Right ventricle myocardium superior (tissue), 1 donor: Measurements from ENCODE around the gene CUL4B. TPM values are rescaled to one million over a fixed set of nuclear protein-coding genes. Genes with fewer than 3 reads are reported as not detected.
"Not testable (repeated sequence)": the region's sequence is repeated elsewhere in the genome, so short reads cannot be mapped to it uniquely, and the experiment has no call there.

Experiments used
- ATAC-seq: fragments of 200-7000 bp; cut with Tn5 transposase; one replicate; pipeline ENCODE4 v1.9.1; 2020; ENCODE audit warnings: mild to moderate bottlenecking; ENCODE audit not compliant: poor library complexity
- DNase-seq: peaks from one replicate; pipeline ENCODE4 v3.0.0-alpha.2; 2020
- intact Hi-C: fragments of 100-400 bp; cut with DNase I; formaldehyde crosslinking; loops from one replicate; pipeline ENCODE4 v1.11.2; 2022
- long read RNA-seq: library from polyadenylated mRNA; unstranded; transcript quantifications from one replicate; pipeline ENCODE4 v2.0.0, GENCODE V29; 2021
- total RNA-seq: library from RNA; stranded (reverse); fragmentation: NEBNext Ultra II Directional; extraction: Animal tissue kit (Norgen Biotek cat#: 25700); gene quantifications from one replicate; pipeline ENCODE4 v1.2.1, GENCODE V29; 2021
- donor health status: DM: no; HTN: yes; CAD: no; lungs with severe emphysema.

The CUL4B gene
- total RNA-seq: 17.9 TPM
- long read RNA-seq, full-length matches to known transcripts: 14 of 18 reads
- long read RNA-seq, partial matches to known transcripts: 1 of 18 reads
- long read RNA-seq, other reads (novel, unspliced or antisense): 3 of 18 reads

DNA sequence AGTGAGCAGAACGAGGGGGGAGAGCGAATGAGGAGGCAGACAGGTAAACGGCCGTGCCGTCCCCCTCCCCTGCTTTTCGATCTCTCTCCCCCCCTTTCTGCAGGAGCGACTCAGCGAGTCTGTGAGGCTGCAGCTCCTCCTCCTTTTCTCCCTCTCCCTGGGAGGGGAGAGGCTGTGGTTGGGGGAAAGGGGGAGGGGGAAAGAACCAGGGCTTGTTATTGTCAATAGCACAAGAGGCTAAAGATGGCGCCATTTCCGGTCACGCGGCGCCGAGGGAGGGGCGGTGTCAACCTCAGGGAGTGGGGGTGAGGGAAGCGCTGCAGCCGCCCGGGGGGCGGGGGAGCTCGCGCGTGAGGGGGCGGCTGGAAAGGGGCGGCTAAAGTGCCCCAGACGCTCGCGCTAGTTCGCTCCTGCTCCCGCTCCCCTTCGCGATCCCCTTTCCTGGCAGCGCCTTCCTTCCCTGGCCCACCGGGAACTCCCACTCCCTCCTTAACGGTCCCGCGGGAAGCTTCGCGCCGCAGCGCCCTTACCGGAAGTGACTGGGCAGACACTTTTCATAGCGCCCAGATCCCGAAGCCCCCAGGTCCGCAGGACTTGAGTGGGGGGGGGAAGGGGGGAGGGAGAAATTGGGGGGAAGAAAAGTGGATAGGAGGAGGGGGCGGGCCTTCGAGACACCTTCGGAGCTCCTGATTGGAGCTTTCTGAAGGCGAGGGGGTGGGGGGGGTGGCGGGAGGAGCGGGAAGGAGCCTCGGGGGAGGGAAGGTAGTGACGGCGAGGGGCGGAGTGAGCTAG, at the start of gene CUL4B:
TSS of gene CUL4B (minus strand) at position 121 of the 792 bp plus-strand sequence. CDS start 324 bp downstream, outside the sequence.
- DNase-seq (peak; percentile 95), ATAC-seq (peak; percentile 96)
- intact Hi-C loops: loop anchor here (5.0 kb wide), 1 partner anchor 41 kb away; the partner anchor contains the start of gene MCTS1

DNA sequence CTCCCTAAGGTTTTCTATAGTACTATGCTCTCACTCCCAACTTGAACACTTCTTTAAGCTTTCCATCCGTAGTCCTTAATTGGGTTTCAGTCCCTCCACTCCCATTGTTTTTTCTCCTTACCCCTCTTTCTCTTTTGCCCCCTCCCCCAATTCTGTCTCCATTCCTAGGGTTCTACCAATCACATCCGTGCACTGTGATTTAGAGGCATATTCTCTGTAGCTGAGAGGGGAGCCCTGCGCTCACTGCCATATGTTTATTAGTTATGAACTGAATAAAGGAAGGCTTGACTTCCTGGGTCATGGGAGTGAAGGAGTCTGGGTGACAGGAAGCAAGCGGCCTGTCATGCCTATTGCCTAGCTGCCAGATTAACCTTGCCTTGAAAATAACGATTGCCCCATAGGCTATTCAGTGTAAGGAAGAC, 43.6 kb upstream of the CUL4B start:
- DNase-seq: no peak
- intact Hi-C loops: loop anchor here (5.0 kb wide), 1 partner anchor 42 kb away; the partner anchor contains the start of gene CUL4B
- peak; percentile 77 for ATAC-seq

DNA sequence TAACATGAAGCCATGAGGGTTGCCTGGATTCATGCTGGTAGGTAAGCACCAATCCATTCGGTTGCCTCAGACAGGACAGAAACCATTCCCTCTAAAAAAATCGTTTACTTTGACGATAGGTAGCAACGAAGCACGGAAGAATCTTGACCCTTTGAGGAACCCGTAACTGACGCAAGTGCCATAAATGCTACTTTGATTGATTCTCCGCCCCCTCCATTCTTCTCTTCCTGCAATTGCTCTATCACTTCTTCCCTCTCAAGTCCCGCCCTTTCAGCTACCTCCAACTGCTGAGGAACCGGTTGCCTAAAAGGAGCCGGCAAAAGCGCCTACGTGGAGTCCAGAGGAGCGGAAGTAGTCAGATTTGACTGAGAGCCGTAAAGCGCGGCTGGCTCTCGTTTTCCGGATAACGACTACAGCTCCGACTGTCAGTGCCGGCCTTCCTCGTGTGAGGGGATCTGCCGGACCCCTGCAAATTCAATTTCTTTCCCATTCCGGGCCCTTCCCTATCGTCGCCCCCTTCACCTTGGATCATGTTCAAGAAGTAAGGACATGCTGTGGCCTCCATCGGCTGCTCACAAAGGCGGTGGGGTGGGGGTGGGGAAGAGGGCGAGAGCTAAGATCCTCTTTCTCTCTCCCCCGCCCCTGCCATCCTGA, 43.1 kb upstream of the CUL4B start, which contains the start of gene MCTS1:
TSS of gene MCTS1 (plus strand) at position 395 of the 654 bp plus-strand sequence. CDS start at position 531, 136 bp downstream.
- DNase-seq: peak; percentile 86
- ATAC-seq: peak; percentile 98
- intact Hi-C loops: loop anchor here (5.0 kb wide), 1 partner anchor 42 kb away; the partner anchor contains the start of gene CUL4B

DNA sequence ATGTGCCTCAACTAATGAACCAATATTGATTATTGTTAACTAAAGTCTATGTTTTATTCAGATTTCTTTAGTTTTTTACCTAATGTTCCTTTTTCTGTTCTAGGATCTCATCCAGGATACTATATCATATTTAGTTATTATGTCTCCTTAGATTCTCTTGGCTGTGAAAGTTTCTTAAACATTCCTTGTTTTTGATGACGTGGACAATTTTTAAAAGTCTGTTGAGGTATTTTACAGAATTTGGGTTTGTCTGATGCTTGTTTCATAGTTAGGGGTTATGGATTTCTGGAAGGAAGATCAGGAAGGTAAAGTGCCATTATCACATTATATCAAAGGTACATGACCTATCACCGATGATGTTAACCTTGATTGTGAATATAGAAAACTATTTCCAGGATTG, 24.9 kb upstream of the CUL4B start:
- no peak for DNase-seq
- intact Hi-C loops: no loop called here
- ATAC-seq: no peak

DNA sequence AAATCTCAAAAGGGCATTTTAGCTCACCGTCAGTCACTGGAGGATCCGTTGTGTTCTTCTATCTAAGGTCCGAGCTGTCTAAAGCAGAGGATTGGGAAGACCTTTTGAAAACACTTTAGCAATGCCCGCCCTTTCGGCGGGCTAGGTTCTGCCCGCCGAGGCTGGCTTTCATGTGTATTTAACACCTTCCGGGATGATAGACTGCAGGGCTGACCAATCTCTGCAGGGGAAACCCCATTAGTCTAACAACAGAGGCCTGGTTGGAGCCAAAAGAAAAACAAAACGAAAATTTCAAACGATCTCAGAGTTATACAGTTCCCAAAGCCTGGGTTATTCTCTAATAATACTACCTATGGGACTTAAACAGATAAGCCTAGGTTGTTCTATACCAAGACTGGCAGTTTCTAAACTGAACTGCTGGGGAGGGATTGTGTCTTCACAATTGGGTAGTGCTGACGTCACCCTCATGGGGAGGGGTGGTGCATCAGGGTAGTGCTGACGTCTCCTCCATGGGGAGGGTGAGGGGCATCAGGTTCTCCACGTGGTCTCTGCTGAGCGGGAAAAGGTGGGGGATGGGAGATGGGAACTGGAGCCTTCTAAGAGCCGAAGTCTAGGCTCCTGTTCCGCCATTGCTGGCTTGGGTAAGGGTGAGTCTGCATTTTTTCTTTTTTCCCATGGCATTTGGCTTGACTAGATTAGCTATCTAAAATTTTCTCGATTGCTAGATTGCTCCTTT, 14.8 kb upstream of the CUL4B start:
- intact Hi-C loops: no loop called here
- ATAC-seq (no peak), DNase-seq (no peak)

DNA sequence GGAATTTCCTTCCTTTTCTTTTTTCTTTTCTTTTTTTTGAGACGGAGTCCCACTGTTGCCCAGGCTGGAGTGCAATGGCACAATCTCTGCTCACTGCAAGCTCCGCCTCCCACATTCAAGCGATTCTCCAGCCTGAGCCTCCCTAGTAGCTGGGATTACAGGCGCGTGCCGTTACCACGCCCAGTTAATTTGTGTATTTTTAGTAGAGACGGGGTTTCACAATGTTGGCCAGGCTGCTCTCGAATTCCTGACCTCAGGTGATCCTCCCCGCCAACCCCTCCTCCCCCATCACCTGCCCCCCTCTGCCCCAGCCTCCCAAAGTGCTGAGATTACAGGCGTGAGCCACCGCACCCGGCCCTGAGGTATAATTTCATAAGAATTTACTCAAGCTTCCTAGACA, 13.0 kb upstream of the CUL4B start:
- ATAC-seq, intact Hi-C loops, DNase-seq: not testable (repeated sequence)

DNA sequence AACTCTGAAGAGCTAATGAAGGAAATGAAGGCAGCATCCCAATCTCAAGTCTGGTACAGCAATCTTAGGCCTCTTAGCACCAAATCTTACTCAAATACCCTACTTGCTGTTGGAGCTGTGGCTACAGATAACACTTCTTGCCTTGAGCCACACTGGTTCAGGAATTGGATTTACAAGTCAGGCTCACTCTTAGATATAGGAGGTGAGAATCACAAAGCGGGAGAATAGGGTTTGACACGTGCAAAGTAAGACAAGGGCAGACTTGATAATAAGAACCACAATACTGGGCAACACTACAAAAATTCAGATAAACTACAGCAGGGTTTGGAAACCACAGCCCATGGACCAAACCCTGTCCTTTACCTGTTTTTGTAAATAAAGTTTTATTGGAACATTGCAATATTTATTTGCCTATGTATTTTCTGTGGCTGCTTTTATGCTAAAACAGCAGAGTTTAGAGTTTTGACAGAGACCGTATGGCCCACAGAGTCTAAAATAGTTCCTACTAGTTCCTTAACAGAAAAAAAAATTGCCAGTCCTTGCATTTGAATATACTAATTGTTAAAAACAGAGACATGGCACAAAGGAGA, 9.3 kb upstream of the CUL4B start:
- intact Hi-C loops: no loop called here
- DNase-seq (no peak), ATAC-seq (no peak)

DNA sequence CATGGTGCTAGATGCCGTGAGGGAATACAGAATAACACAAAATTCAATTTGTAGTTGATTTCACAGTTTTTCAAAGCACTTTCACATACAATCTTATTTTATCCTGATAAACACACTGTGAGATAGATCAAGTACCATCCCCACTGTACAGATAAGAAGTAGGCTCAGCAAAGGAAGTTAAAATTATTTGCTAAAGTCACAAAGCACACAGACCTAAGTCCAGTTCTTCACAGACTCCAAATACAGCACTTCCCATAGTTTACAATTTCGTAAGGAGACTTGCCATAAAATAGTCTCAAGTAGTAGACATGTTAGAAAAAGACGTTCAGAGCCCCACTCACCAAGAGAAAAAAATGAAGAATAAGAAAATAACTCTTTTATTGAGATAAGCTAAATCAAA, 7.8 kb upstream of the CUL4B start:
- ATAC-seq (no peak), DNase-seq (no peak)
- intact Hi-C loops: no loop called here

DNA sequence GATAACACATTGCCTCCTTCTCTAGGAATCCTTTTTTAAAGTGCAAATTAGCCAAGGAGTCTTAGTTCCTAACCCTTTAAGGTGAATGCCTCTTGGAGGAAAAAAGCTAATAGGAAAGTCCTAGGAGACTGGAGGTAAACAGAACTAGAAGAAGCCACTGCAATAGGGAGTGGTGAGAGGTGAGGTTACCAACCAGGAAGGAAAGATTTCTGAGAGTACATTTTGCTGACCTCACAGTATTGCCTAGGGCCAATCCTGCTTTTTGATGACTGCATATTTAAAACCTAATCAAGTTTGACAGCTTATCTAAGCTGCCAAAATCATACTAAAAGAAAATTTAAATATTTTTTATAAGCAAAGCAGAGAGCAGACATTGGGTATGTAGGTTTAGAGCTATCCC, 7.3 kb upstream of the CUL4B start:
- intact Hi-C loops: no loop called here

DNA sequence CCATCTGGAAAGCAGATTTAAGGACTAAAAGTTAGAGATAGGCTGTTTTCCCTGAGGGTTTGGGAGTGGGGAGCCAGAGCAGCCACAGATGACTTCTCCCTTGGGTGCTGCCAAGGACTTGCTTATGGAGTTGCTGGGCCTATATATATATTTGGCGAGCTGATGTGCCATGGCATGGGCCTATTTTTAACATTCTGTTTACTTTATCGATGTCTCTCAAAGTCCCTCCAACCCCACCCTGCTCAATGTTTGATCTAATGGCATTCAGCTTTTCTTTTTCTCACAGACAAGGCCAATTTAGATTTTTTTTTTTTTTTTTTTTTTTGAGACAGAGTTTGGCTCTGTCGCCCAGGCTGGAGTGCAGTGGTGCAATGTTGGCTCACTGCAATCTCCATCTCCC, 6.1 kb upstream of the CUL4B start:
- ATAC-seq (no peak), DNase-seq (no peak)
- intact Hi-C loops: no loop called here

More for the DNA sequence above, 7.3 kb upstream of the CUL4B start:
- DNase-seq: no peak
- ATAC-seq: no peak

DNA sequence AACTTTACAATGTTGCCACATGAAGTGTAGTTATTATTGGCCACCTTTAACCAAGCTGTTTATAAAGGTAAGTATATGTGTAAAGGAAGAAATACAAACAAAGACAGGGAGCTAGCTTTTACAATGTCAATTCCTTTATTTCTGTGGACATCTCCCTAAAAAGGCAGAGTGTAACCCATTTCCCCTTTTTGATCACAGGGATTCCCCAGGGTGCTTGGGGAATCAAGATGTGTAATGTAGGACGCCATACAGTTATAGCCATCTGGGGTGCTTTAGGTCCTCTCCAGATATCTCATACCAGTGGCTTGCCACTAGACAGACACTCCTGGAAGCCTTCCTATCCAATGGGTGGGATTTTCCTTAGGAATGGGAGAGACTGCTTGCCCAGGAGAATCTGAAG, 4.2 kb upstream of the CUL4B start:
- ATAC-seq (no peak), DNase-seq (no peak)
- intact Hi-C loops: loop anchor here (5.0 kb wide), 1 partner anchor 37 kb away; the partner anchor contains the start of gene MCTS1

DNA sequence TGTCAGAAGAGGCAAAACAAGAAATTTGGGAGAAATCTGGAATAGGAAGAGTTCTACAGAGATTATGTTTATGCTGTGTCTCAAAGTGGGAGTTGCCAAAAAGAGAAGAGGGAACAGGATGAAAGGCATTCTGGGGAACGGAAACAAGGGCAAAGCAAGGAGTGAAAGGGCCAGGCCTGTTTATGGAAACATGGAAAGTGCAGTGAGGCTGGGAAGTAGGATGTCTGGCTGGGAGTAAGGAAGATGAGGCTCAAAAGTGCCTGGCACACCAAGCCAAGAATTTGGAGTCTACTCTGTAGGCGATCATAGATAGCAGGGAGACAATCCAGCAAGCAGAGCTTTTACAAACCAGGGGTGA, 1.8 kb upstream of the CUL4B start:
- ATAC-seq: no peak
- no peak for DNase-seq
- intact Hi-C loops: loop anchor here (5.0 kb wide), 1 partner anchor 40 kb away; the partner anchor contains the start of gene MCTS1

DNA sequence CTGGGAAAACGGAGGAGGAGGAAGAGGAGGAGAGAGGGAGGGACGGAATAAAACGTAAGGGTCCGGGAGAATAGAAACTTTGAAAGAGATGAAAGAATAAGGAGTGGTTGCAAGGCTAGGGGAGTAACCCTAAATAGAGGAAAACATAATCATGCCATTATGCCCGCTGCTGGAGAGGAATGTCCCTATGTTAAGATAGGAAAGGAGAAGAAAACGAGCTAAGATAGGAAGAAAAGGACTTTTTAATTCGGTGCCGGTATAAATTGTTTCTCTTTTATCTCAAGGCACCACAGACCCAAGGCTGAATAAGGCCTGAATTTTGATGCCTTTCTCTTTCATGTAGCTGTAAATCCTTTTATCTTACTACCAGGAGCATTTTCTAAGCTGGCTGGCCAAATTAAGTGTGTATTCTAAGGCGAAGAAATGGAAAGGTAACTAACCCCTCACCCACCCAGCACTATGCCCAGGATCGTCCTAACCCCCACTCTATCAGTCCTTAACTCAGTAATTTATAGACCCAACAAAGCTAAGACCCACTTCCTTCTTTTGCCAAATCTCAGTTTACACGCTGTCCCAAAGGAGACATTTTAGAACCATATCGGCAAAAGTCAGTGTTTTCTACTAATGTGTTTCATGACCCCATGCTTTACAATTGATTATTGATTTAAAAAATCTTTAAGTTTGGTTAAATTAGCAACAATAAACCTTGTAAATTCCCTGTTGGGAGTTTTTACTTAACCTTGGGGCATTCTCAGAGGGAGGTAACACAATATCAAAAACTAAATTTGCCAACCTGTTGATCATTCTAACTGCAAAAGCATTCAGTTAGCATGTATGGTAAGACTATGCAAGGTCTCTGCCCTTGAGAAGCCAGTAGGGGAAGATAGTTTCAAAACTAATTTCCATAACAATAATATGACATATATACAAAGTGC, 1.1 kb upstream of the CUL4B start:
- ATAC-seq (no peak), DNase-seq (no peak)
- intact Hi-C loops: loop anchor here (5.0 kb wide), 1 partner anchor 40 kb away; the partner anchor contains the start of gene MCTS1

DNA sequence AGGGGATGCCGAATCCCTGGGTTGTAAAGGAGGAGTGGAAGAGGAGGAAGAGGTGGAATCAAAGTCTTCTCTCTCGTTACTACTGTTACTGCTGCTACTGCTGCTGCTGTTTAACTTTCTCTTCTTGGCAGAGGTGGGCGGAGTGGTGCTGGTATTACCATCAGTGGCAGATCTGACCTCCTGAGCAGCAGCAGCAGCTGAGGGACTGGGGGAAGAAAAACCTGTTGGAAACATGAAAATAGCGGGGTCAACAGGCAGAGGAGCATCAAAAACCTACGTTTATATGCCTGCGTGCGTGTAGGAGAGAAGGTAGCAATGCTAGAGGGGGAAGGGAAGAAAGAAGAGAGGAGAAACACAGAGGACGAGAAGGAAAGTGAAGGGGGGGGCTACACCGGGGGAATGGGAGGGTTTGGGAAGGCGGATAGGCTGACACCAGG, 339 bp downstream of the CUL4B start:
- no peak for DNase-seq
- intact Hi-C loops: loop anchor here (5.0 kb wide), 1 partner anchor 42 kb away; the partner anchor contains the start of gene MCTS1
- peak; percentile 63 for ATAC-seq

DNA sequence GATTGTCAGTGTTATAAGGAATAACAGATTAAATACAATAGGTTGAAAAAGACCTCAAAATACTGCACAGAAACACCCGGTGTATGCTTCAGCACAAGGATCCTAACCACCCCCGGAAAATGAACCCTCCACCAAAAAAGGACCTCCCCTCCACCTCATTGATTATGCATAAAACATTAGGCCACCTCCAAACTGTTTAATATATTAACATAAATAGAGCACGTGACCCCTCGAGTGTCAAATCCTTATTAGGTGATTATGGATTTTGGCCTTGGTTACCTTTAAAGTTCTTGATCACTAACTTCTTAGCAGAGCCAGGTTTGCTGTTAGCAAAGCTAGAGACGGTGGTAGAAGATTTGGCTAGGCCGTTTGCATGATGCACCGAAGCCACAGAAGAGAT, 958 bp downstream of the CUL4B start:
- DNase-seq (no peak), ATAC-seq (no peak)
- intact Hi-C loops: loop anchor here (5.0 kb wide), 1 partner anchor 42 kb away; the partner anchor contains the start of gene MCTS1

DNA sequence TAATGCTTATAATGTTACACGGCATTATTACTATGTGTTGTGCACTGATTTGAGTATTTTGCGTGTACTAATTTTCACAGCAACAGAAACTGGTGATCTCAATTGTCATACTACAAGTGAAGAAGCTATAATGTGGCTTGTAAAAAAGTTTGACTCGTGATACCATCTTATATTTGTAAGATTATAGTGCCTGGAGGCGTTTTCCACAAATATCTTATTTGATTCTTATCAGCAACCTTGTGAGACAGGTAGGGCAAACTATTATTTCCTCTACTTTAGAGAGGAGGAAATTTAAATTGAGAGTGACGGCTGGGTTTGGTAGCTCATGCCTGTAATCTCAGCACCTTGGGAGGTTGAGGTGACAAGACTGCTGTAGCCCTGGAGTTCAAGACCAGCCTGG, 4.5 kb downstream of the CUL4B start:
- intact Hi-C loops: no loop called here
- ATAC-seq (no peak), DNase-seq (no peak)
